Measurements from ENCODE around the gene UNK. TPM values are rescaled to one million over a fixed set of nuclear protein-coding genes. Genes with fewer than 3 reads are reported as not detected.

UNK gene
- total and polyA plus RNA-seq, 2 of the 13 experiments (the other 11 are each of a cell fraction or from before 2014, with no cell fraction given) = 31.6 to 33.0 TPM

DNA sequence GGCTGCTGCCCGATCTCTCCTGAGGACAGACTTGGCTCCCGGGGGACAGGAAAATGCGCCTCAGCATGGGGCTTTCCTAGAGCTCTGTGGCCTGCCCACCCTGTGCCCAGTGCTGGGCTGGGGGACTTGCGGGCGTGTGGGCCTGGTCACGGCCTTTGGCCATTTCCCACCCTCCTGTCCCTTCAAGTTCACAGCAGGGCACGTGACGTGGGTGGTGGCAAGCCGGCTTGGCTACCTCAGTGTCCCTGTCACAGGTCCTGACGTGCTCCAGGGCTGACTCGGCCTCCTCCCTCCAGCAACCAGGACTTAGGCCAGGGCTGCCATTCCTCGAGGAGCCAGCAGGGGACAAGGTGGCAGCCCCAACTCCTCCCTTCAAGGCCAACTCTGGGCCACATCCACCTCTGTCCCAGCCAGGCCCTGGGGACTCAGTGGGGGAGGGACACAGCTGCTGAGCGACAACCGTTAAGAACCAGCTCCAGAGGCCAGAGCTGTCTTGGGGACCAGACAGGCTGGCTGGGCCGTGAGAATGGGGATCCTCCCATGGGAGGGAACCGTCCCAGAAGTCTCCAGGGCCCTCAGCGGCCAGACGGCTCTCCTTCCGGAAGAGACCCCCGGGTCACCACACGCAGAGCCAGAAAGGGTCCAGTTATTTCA is 60.6 kb downstream of the UNK start (continued):
- peak; percentile 45; the same call in 1 of the 2 replicates for TF ChIP-seq TAF1 (CRISPR knock-in tag; IDR thresholded peaks at IDR 0.05)
- TF ChIP-seq, protein P1, sequence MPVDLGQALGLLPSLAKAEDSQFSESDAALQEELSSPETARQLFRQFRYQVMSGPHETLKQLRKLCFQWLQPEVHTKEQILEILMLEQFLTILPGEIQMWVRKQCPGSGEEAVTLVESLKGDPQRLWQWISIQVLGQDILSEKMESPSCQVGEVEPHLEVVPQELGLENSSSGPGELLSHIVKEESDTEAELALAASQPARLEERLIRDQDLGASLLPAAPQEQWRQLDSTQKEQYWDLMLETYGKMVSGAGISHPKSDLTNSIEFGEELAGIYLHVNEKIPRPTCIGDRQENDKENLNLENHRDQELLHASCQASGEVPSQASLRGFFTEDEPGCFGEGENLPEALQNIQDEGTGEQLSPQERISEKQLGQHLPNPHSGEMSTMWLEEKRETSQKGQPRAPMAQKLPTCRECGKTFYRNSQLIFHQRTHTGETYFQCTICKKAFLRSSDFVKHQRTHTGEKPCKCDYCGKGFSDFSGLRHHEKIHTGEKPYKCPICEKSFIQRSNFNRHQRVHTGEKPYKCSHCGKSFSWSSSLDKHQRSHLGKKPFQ (CRISPR knock-in tag; IDR thresholded peaks at IDR 0.05; ENCODE audit: insufficient replicate concordance) = no peak
- no peak for TF ChIP-seq MBNL3 (CRISPR knock-in tag; conservative IDR thresholded peaks at IDR 0.05)
- TF ChIP-seq, protein P2, sequence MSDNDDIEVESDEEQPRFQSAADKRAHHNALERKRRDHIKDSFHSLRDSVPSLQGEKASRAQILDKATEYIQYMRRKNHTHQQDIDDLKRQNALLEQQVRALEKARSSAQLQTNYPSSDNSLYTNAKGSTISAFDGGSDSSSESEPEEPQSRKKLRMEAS (IDR thresholded peaks at IDR 0.05) = peak; percentile 87
- no peak for TF ChIP-seq ZNF790 (CRISPR knock-in tag; IDR thresholded peaks at IDR 0.05; ENCODE audit: borderline replicate concordance)
- TF ChIP-seq HOXD1 (CRISPR knock-in tag; IDR thresholded peaks at IDR 0.05) = no peak
- no peak for TF ChIP-seq CCDC6 (CRISPR knock-in tag; IDR thresholded peaks at IDR 0.05)
- TF ChIP-seq ZNF160 (CRISPR knock-in tag; IDR thresholded peaks at IDR 0.05) = no peak
- TF ChIP-seq ZNF646 (CRISPR knock-in tag; IDR thresholded peaks at IDR 0.05) = no peak
- no peak for TF ChIP-seq ZNF33A (CRISPR knock-in tag; IDR thresholded peaks at IDR 0.05; ENCODE audit: borderline replicate concordance)
- no peak for TF ChIP-seq ZFP62 (CRISPR knock-in tag; IDR thresholded peaks at IDR 0.05)
- no peak for TF ChIP-seq ATF3 (CRISPR knock-in tag; IDR thresholded peaks at IDR 0.05)
- TF ChIP-seq ZBTB49 (CRISPR knock-in tag; IDR thresholded peaks at IDR 0.05; ENCODE audit: borderline replicate concordance) = no peak
- TF ChIP-seq, protein P3, sequence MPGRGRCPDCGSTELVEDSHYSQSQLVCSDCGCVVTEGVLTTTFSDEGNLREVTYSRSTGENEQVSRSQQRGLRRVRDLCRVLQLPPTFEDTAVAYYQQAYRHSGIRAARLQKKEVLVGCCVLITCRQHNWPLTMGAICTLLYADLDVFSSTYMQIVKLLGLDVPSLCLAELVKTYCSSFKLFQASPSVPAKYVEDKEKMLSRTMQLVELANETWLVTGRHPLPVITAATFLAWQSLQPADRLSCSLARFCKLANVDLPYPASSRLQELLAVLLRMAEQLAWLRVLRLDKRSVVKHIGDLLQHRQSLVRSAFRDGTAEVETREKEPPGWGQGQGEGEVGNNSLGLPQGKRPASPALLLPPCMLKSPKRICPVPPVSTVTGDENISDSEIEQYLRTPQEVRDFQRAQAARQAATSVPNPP (CRISPR knock-in tag; IDR thresholded peaks at IDR 0.05) = no peak

All from HepG2 (cell line).